ENCODE results near the gene GFRA4.

The GFRA4 gene

GRCh38 chr20:3694864-3695263 is 31.7 kb upstream of the GFRA4 start:
- DNase-seq (ENCODE audit: low read depth in 2 of 2), result no peak

DNA sequence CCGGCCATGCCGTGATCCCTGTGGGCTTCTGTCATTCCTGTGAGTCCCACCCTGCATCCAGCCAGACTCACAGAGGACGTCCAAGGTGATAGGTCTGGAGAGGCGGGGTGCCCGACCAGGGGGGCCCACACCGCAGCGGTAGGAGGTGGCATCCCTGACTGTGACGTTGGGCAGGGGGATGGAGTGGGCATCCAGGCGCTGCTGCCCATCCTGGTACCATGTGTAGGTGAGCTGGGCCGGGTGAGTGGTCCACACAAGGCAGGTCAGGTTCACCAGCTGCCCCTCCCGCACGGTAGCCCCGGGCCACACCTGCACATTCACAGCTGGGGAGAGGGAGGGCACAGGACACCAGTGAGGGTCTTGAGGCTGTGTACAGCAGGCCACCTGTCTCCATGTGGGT is 30.2 kb upstream of the GFRA4 start:
- no peak for DNase-seq (ENCODE audit: low read depth in 2 of 2)

GRCh38 chr20:3692706-3693294 is 29.6 kb upstream of the GFRA4 start:
- DNase-seq (ENCODE audit: low read depth in 2 of 2), result no peak

- no peak for DNase-seq (ENCODE audit: low read depth in 2 of 2)
Measured at GRCh38 chr20:3691897-3692296, 28.7 kb upstream of the GFRA4 start.

DNA sequence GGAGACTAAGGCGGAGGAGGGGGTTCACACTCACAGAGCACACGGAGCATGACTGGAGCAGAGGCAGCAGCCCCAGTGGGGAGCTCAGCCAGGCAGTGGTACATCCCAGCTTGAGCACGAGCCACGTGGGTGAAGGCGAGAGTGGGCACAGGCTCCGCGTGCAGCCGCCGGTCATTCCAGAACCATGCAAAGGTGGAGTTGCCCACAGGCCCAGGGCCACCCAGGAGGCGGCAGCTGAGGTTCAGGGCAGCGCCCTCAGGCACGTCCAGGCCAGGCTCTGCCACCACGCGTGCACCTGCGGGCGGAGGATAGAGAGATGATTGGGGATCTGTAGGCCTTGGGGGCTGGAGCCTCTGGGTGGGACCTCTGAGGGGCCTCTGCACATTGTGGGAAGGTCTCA is 28.1 kb upstream of the GFRA4 start:
- DNase-seq (ENCODE audit: low read depth in 2 of 2), result no peak

- DNase-seq (ENCODE audit: low read depth in 2 of 2), result no peak
Measured at GRCh38 chr20:3690413-3690812, 27.2 kb upstream of the GFRA4 start.

GRCh38 chr20:3689978-3690377 is 26.8 kb upstream of the GFRA4 start:
- DNase-seq (ENCODE audit: low read depth in 2 of 2), result no peak

GRCh38 chr20:3687655-3688054 is 24.5 kb upstream of the GFRA4 start:
- peak; percentile 31 to 41 for DNase-seq (ENCODE audit: low read depth in 2 of 2)

DNA sequence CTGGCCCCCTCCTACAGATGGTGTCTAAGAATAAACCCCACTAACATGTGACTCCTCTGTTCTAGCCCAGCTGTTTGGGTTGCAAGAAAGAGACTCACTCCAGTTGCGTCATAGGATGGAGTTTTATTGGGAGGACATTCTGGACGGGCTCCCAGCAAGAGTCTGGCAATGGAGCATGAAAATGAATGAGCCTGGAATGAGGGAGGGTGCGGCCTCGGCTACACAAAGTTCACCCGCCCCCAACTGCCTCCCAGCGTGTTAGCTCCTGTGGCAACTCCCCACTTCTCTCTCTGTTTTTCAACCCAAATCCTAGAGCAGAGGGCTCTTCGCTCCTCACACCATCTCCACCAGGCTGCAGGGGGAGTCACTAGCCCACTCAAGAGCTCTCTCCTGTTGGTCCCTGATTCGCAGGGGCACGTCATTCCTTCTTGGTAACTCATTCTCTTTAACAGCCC is 23.7 kb upstream of the GFRA4 start:
- DNase-seq (ENCODE audit: low read depth in 2 of 2), result peak; percentile 85 to 86

GRCh38 chr20:3686421-3686820 is 23.2 kb upstream of the GFRA4 start:
- no peak for DNase-seq (ENCODE audit: low read depth in 2 of 2)

DNA sequence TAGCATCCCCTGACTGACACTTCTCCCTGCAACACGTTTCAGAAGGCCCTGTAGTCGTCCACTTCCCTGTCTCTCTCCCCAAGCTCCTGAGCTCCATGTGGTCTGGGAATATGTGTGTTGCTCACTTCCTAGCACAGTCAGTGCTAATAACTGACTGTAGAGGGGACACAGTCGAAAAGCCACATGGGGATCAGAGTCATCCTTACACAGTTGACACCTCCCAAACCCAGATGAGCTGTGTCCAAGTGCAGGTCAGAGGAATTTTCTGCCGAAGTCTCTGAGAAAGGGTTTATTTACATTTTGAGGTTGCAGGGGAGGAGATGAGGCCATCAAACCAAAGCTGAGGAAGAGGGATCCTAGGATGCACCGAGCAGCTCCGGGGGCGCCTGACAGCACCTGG is 22.1 kb upstream of the GFRA4 start:
- DNase-seq (ENCODE audit: low read depth in 2 of 2), result no peak

DNA sequence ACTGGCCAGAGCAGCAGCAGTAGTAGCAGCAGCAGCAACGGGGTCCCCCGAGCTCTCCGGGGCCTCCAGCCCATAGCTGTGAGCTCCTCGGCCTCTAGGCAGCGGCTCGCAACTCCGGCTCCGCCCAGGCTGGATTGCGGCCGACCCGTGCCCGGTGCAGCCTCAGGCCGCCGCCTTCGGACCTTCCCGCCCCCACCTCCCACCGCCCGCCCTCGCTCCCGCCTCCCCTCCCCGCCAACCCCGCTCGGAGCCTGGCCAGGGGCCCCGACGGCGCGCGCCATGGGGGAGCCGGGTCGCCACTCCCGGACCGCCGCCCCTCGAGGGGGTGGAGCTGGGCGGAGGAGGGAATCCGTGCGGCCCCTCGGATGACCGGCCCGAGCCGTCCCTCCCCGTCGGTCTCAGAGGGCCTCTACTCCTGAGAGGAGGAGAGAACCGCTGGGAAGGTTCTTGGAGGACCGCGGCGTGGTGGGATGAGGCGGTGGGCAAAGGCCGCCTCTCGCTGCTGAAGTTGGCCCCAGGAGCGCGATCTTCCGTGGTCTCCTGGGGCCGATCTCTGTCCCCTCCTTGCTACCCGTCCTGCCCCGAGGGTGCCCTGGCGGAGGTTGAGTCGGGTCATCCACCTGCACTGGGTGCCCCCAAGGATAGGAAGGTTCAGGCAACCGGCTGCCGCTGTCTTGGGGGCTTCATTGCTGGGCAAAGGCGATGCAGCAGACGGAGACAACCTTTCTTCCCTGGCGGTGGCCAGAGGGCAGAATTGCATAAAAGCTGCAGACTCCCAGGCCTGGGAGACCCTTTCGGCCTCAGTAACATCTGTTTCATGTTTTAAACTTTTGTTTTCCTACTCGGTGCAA is 19.0 kb upstream of the GFRA4 start, which contains the start of gene ADAM33:
ADAM33 (minus strand) TSS at position 80 of the 851 bp plus-strand sequence; CDS start at position 74, 6 bp downstream.
- DNase-seq (ENCODE audit: low read depth in 2 of 2), result no peak

- DNase-seq (ENCODE audit: low read depth in 2 of 2), result no peak
Measured at GRCh38 chr20:3681352-3681930, 18.2 kb upstream of the GFRA4 start.

GRCh38 chr20:3680701-3681351 is 17.6 kb upstream of the GFRA4 start:
- no peak for DNase-seq (ENCODE audit: low read depth in 2 of 2)

GRCh38 chr20:3679749-3680700 is 16.8 kb upstream of the GFRA4 start:
- peak; percentile 58 to 62 for DNase-seq (ENCODE audit: low read depth in 2 of 2)

- DNase-seq (ENCODE audit: low read depth in 2 of 2), result peak in 1 of 2 experiments; percentile 20
Measured at GRCh38 chr20:3678856-3679720, 15.9 kb upstream of the GFRA4 start.

GRCh38 chr20:3678198-3678597 is 15.0 kb upstream of the GFRA4 start:
- DNase-seq (ENCODE audit: low read depth in 2 of 2), result no peak

DNA sequence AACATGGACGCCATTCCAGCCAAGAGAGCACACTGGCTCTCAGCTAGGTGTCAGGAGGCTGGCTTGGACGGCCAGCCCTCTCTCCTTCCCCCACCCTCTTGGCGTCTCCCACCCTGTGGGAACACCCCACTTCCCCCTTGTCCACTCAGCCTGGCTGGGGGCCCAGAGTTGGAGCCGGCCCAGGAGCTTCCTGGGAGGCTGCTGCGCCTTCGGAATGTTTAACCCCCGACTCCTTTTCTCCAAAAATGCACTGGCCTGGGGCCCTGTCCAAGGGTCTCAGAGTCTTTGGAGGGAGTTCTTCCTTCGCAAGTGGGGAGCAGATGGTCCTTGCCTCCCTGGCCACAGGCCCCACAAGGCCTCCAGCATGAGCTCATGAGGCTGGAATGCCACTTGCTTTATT is 14.5 kb upstream of the GFRA4 start:
- peak in 1 of 2 experiments; percentile 18 for DNase-seq (ENCODE audit: low read depth in 2 of 2)

GRCh38 chr20:3674995-3675900 is 12.0 kb upstream of the GFRA4 start:
- DNase-seq (ENCODE audit: low read depth in 2 of 2), result no peak

Data from fibroblast of skin of left quadriceps (primary cell).